NCI-H1694 treated with DMSO at 0.1 percent for 48 hours (cell line): ENCODE results near the gene KANK4.
A peak's percentile ranks its signal among the peaks of the same experiment; 100 is the strongest.

Experiments used
- DNase-seq: peaks from one replicate; lab custom pipeline; 2025; lab: John Stamatoyannopoulos, UW

KANK4 gene

GRCh38 chr1:62336995-62337705 lies 17.9 kb upstream of the KANK4 start:
- no peak for DNase-seq

GRCh38 chr1:62336638-62336994 lies 17.4 kb upstream of the KANK4 start:
- no peak for DNase-seq

GRCh38 chr1:62335656-62336055 lies 16.4 kb upstream of the KANK4 start:
- DNase-seq = no peak

- DNase-seq = no peak
These were observed 15.3 kb upstream of the KANK4 start for GRCh38 chr1:62334434-62334985.

GRCh38 chr1:62333441-62333840 lies 14.2 kb upstream of the KANK4 start:
- no peak for DNase-seq

- no peak for DNase-seq
These were observed 8.3 kb upstream of the KANK4 start for GRCh38 chr1:62327360-62328055.

GRCh38 chr1:62325681-62326080 lies 6.4 kb upstream of the KANK4 start:
- no peak for DNase-seq

GRCh38 chr1:62325081-62325480 lies 5.8 kb upstream of the KANK4 start:
- DNase-seq = no peak

GRCh38 chr1:62321446-62321845 lies 2.2 kb upstream of the KANK4 start:
- no peak for DNase-seq

GRCh38 chr1:62318320-62318755 lies 896 bp downstream of the KANK4 start:
- no peak for DNase-seq

GRCh38 chr1:62317021-62317768 lies 2.0 kb downstream of the KANK4 start:
- no peak for DNase-seq

GRCh38 chr1:62316135-62316534 lies 3.1 kb downstream of the KANK4 start:
- DNase-seq = peak; percentile 77

- DNase-seq = no peak
These were observed 3.8 kb downstream of the KANK4 start for GRCh38 chr1:62315387-62315786.

GRCh38 chr1:62314454-62315350 lies 4.5 kb downstream of the KANK4 start:
- DNase-seq = no peak

GRCh38 chr1:62312698-62313097 lies 6.5 kb downstream of the KANK4 start:
- no peak for DNase-seq

- DNase-seq = no peak
These were observed 7.7 kb downstream of the KANK4 start for GRCh38 chr1:62311473-62311943.

- no peak for DNase-seq
These were observed 9.3 kb downstream of the KANK4 start for GRCh38 chr1:62309906-62310305.

GRCh38 chr1:62308606-62309005 lies 10.6 kb downstream of the KANK4 start:
- DNase-seq = no peak

GRCh38 chr1:62307895-62308492 lies 11.2 kb downstream of the KANK4 start:
- DNase-seq = no peak

- no peak for DNase-seq
These were observed 11.8 kb downstream of the KANK4 start for GRCh38 chr1:62307446-62307845.

- no peak for DNase-seq
These were observed 13.2 kb downstream of the KANK4 start for GRCh38 chr1:62306065-62306464.
